ENCODE results near the gene DDX25.
A peak's percentile ranks its signal among the peaks of the same experiment; 100 is the strongest.
"Not testable (repeated sequence)": the region's sequence is repeated elsewhere in the genome, so short reads cannot be mapped to it uniquely, and the experiment has no call there.

Gene DDX25

DNA sequence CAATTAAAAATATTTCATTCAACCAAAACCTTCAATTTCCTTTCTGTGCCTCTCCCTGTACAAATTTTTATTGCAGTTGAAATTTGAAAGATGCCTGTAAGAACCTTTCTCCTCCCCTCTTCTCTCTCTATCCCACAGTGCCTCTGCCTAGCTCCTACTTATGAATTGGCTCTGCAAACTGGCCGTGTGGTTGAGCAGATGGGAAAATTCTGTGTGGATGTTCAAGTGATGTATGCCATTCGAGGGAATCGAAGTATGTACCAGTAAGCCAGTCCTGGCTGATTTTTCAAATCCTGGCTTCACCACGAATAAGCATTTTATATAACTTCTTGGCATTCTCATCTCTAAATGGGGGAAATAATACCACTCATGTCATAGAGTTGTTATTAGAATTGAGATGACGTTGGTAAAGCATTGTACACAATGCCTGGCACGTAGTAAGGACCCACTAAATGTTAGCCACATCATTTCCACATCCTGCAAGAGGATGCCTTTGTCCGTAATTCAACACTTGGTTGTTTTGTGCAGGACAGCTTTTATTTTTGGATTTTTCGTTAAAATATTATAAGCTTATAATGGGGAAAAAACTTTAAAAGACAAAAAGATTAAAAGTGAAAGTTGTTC is 6.0 kb downstream of the DDX25 start:
- no peak for DNase-seq

DNA sequence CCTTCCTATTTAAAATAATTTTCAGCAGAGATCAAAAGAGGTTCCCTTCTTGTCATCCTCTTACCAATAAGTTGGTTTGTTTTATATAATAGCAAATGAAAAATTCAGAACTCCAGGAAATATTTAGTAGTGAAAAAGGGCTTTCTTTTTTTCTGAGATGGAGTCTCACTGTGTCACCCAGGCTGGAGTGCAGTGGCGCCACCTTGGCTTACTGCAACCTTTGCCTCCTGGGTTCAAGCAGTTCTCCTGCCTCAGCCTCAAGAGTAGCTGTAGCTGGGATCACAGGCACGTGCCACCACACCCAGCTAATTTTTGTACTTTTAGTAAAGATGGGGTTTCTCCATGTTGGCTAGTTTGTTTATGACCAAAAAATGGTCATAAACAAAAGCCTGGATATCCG is 10.3 kb downstream of the DDX25 start:
- not testable (repeated sequence) for DNase-seq

DNA sequence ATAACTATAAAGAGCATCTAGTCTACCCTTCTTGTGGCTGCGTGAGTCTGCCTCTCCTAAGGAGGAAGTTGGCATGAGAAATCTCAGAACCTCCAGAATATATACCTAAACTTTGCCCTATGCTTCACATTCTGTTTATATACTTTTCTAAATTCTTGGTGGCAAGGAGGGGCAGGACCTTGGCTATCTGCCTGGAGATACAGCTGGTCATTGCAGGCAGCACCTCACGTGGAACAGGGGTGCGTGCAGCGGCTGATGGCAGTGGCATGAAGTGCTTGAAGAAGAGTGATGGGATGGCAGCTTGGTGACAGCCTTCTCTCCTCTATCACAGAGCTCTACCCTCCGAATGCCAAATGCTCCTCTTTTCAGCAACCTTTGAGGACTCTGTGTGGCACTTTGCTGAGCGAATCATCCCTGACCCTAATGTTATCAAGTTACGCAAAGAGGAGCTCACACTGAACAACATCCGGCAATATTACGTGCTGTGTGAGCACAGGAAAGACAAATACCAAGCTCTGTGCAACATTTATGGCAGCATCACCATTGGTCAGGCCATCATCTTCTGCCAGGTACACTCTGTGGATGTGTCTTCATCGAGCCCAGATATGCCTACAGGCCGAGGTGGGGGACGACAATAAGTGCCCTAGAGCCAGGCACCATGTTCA is 12.5 kb downstream of the DDX25 start:
- no peak for DNase-seq

DNA sequence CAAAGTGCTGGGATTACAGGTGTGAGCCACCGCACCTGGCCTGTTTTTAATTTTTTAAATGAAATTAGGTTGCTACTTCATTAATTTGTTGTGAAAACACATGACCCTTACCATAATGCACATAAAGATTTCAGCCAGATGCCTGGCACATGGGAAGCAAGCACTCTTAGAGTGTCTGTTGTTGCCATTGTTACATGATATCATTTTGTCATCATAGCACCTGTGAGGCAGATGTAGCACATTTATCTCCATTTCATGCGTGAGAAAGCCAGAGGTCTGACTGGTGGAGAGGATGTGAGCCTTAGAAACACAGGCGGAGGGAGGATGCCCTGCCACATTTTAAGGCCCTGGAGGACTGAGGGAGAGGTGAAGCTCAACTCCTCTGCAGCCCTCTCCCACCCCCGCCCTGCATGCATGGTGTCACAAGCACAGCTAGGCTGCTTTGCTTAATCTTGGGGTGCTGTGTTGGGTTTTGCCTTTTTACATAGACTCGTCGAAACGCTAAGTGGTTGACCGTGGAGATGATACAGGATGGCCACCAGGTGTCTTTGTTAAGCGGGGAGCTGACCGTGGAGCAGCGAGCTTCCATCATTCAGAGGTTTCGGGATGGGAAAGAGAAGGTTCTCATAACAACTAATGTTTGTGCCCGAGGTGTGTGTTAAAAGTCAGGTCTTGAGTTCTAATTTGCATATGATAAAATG is 14.0 kb downstream of the DDX25 start:
- DNase-seq: no peak

DNA sequence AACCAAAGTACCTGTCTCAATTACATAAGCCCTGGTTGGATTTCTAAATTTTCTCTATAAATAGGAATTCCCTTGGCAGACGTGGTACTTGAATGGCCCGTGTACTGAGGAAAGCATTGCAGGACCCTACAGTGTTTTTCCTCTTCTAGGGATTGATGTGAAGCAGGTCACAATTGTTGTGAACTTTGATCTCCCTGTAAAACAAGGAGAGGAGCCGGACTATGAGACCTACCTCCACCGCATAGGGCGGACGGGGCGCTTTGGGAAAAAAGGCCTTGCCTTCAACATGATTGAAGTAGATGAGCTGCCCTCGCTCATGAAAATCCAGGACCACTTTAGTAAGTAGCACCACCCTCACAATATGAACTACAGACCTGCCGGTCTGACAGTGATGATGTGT is 16.7 kb downstream of the DDX25 start:
- DNase-seq: no peak

DNA sequence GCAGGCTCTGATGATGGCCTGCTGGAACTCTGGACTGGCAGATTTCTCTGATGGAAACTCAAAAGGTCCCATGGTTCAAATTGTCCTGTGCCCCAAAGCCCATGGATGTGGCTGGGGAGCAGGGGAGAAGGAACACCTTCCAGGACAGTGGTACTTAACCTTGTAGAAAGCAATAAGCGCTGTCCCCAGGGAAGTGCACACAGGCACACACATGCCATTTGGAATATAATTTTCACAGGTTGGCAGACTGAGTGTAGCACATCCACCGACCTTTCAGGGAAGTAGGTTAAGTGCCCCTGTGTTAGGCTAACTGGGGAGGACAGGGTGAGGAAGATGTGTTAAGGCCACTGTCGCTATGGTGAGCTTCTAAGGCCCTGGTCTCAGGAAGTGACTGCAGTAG is 17.8 kb downstream of the DDX25 start:
- no peak for DNase-seq

DNA sequence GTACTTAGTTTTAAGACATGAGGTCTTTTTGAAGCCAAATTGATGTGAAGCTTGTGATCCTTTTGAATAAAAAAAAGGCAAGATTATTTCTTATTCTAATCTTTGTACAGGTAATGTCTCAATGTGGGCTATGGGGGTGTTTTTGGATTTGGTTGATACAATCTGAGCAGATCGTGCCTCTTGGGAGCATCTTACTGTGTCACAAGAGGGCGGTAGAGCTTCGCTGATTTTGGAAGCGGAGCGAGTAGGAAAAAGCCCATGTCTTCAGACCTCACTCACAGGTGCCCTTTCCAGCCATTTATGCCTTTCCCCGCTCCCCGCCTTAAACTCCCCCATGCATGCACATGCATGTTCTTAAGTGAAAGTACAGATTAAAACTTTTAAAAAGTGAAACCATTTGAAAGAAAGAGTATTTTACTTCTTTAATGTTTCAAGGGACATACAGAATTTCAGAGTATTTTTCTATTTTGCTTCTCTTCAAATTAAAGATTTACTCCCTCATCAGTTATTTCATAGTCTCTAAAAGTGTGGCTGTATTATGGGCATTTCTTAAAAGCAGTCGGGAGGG is 18.8 kb downstream of the DDX25 start:
- peak; percentile 70 for DNase-seq

DNA sequence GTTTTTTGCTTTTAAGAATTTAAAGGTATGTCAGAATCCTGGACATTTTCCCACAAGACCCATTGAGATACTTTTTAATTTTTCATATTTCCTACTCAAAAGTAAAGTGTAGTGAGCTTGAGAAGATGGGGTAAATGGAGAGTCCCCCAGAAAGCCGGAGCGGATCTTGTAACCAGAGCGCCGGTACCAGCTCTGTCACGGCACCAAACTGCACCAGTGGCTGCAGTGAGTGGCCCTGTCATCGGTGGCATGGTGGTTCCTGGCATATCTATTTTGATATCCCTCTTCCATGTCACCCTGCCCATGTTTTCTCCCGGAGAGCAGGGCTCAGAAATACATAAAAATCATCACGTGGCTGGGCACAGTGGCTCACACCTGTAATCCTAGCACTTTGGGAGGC is 19.3 kb downstream of the DDX25 start:
- DNase-seq: no peak

DNA sequence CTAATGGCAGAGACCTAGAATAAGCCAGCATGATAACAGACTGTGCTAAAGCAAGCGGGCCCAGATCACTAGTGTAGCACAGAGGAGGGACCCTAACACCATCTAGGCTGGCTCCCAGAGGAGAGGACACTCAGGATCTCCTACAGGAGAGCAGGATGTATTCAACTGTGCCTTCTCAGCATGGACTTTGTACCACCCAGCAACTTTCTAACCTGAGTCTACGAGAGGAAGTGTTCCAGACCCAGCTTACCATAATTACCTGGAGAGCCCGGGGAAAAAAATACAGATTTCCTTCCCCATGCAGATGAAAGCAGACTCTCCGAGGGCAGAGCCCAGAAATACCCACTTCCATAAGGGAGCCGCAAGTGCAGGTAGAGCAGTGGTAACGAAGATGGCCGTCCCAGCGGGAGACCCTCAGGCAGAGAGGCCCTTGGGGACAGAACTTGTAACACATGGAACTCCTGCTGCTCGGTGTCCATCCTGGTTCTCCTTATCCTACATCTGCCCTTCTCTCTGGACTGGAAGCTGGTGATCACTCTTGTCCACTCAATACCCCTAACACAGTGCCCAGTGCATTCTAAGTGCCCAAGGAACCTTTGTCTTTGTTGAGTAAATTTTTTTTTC is 20.2 kb downstream of the DDX25 start:
- DNase-seq: no peak

DNA sequence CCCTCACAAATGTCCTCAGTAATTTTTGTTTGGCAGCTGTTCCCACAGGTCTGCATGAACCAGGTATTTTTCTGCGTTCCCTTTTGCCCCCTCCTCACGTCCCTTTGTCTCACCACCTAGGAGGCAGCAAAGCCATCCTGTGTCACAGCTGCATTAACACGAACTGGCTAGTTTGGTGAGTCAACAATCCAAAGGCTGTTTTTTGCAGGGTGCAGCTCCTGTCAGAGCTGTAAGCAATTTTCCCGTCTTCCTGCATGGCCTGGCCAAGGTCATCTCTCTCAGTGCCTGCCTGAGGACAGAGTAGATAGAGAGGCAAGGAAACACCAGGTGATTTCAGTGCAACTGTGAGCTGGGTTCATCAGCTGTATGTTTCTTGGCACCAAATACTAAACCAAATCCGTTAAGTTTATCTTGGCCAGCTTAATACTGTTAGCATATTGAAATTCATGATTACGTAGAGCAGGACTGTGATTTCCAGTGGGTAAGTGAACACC is 21.0 kb downstream of the DDX25 start:
- no peak for DNase-seq

DNA sequence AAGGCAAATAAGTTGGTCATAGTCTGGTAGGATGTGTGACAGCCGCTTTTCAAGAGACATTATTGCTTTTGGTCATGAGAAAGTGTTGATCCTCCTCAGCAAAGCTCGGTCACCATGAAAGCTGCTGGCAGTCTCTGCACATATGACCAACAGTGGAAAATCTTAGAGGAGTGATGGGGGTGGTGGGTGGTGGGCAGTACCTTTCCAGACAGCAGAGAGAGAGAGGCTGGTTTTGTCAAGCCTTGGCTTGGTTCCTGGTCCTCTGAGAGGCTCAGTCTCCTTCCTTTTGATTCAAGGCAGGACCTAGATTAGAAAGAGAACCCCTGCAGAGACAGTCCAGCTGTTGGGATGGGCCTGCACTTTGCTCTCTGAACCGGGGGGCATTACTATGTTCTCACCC is 21.5 kb downstream of the DDX25 start:
- DNase-seq: no peak

DNA sequence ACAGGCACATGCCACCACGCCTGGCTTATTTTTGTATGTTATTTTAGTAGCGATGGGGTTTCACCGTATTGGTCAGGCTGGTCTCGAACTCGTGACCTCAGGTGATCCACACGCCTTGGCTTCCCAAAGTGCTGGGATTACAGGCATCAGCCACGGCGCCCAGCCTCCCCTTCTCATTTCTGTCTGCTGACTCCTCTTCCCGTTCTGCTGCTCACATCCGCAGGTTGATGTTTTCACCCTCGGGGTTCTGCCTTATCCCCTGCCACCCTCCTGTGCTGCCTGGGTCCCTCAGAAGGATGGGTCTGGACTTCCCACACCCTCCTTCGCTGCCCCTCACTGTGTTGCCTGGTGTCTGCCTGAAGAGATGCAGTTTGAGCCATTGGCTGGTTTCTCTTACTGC is 22.4 kb downstream of the DDX25 start:
- no peak for DNase-seq

DNA sequence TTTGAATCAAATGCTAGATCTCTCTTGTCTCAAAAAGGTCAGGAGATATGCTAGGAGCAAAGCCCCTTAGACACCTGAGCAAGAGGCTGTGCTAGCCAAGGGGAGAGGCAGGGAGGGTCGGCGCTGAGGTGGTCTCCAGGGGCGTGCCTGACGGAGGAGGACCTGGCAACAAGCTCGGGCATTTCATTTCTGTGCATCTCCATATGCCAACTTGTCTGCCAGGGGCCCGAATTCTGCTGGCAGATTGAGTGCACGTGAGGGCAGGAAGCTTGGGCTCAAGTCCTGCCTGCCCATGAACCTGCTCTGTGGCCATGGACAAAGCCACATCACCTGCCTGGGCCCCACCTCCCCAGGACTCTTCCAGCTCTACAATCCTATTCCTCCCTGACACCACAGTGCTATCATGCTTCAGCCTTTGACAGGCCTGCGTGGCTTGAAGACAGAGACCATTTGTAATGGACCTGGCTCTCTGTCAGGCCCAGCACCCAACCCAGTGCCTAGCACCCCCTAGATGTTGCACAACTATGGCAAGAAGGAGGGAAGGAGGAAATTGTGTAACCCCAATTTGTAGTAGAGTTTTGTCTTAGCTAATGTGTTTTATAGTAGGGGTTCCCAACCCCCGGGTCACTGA is 25.3 kb downstream of the DDX25 start:
- no peak for DNase-seq

DNA sequence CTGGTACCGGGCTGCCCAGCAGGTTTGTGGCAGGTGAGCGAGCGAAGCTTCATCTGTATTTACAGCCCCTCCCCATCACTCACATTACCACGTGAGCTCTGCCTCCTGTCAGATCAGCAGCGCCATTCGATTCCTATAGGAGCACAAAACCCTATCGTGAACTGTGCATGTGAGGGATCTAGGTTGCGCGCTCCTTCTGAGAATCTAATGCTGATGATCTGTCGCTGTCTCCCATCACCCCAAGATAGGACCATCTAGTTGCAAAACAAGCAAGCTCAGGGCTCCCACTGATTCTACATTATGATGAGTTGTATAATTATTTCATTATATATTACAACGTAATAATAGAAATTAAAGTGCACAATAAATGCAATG is 25.8 kb downstream of the DDX25 start:
- no peak for DNase-seq

DNA sequence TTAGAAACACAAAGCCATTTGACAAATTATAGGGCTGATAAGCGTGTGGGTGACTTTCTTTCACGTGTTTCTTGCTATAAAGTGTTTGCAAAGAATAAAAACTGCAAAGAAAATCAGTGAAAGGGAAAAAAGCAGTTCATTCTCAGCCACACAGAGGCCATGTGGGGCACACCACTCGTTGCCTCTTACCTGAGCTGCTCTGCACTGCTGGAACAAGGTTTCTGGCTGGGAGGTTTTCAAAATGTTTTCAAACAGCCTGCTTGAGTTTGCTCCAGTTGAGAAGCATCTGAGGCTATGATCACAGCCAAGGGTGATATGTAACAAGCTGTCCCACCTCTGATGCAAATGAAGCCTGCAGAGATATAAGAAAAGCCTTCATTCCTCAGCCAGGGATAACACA is 26.8 kb downstream of the DDX25 start:
- no peak for DNase-seq

DNA sequence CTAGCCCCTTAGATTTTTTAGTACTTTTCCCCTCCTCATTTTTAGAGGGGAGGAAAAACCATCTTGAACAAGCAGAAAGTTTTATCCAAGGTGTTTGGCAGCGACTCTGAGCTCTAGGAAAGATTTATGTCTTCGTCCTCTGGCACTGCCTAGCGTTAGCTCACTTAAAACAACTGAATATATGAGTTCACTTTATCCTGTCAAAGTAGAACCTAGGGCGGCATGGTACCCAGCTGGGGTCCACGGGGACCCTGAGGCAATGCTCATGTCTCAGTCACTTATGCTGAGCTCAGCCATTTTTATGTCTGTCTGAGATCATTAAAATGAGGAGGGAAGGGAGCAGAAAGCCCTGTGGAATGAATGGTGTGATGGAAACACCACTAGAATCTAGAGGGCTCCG is 27.4 kb downstream of the DDX25 start:
- DNase-seq: no peak

DNA sequence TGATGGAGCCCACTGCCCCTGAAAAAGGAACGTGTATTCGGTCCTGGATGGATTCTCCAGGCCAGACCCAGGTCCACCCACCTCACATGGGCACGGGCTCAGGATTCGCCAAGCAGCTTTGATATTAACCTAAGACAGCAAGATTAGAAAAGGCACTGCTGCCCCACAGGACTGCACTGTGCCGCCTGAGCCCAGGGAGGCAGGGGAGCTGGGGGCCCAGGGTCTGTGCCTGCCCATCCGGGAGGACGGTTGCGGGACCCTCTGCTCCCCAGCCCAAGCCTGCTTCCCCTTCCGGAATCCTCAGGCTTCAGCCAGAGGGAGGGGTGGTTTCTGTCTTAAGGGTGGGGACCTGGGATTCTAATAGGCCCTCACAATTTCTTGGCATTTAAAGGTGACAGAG is 28.0 kb downstream of the DDX25 start:
- DNase-seq: no peak

DNA sequence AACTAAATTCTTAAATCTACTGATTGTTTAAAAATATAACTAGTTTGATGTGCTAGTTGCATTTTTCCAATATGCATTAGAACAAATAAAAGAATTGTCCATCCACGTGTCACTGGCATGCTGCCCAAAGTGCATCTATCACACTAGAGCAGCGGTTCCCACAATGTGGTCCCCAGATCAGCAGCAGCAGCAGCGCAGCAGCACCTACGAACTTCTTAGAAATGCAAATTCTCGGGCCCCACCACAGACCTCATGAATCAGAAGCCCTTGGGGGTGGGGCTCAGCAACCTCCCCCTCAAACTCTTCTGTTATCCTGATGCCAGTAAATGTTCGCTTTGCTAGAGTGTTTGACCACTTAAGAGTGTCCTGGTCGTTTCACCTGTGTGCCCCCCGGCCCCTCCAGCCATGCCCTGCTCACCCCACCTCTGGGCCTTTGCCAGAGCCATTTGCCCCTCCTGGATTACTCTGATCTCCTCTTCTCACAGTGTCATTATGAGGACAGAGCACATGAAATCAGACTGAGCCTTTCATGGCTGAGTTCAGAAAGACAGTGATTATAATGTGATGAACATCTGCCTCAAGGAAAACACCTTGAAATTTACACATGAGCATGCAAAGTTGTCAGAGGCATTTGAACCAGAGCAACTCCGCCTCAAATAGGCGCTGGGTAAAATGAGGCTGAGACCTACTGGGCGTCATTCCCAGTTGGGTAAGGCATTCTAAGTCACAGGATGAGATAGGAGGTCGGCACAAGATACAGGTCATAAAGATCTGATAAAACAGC is 28.9 kb downstream of the DDX25 start:
- peak; percentile 10 for DNase-seq

DNA sequence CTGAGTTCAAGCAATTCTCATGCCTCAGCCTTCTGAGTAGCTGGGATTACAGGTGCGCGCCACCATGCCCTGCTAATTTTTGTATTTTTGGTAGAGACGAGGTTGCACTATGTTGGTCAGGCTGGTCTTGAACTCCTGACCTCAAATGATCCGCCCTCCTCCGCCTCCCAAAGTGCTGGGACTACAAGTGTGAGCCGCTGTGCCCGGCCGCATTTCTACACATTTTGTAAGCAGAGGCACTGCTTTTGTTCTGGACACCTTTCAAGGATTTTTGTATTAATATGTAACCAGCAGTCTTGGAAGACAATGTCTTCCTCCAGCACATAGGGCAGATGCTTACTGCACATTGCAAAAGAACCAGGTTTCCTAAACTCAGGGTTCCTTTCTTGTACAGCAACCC is 30.2 kb downstream of the DDX25 start:
- DNase-seq: no peak

DNA sequence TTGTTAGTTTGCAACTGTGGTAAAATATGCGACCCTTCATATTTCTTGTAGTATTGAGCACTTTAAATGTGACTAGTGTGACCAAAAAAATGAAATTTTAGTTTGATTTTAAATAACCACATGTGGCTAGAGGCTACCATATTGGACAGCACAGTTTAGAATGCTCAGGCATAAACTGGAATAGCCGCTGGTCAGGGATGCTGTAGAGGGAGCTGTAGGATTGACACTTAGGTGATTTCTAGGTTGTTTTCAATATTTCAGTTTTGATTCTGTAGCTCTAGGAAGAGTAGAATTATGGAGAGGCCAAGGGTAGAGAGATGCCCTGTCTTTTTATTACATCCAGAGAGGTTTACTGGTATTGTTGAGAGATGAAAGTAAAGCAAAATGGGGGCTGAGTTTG is 30.7 kb downstream of the DDX25 start:
- DNase-seq: no peak

DNA sequence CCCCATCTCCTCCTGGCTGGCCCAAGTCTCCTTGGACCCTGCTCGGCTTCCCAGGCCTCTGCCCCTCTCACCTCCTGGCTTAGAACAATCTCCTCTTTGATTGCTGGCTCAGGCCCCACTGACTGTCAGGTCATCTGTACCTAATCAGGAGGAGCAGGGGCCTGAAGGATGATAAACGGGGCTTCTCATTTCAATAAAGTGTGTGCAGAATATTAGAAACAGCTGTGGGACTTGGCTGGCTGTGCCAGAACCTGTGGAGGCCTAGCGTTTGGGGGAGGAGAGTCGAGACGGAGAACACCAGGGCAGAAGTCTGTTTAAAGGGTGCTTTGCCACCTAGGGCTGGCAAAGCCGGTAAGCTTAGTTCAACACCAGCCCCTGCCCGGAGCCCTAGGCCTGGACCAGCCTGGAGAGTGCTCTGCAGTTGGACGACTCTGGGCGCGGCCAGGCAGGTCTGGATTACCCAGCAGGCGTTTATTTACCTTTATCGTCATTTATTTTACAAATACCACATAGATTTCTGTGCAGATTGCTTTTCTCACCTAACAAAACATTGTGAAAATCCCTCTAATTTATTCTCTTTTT is 31.4 kb downstream of the DDX25 start:
- no peak for DNase-seq

DNA sequence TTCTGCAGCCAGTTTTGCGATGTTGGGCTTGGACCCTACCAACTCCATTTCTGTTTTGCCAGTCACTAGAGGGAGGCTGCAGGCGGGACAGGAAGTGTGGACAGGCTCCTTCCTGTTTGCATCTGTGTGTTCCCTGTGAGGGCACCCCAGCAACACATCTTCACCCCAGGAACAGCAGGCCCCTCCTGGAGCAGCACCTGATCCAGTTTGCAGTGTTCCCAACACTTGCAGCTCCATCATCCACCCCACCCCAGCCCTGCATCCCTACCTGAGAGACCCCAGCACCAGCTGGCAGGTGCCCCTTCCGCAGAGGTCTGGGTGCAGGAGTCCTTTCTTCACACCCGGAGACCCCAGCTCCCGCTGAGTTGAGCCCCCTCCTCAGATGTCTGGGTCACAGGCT is 34.1 kb downstream of the DDX25 start:
- no peak for DNase-seq
